Activated T-cell treated with anti-CD3 and anti-CD28 coated beads for 4 hours (primary cell): ENCODE results near the gene FOS.
"Not testable (repeated sequence)": the region's sequence is repeated elsewhere in the genome, so short reads cannot be mapped to it uniquely, and the experiment has no call there.

Experiments used
- DNase-seq: peaks from one replicate; pipeline ENCODE4 v3.0.0-alpha.2; 2020

Gene FOS

GRCh38 chr14:75278422-75279152 lies at the start of gene FOS:
Gene FOS (plus strand): TSS chr14:75278828. CDS start chr14:75278983, 155 bp downstream.
- peak; percentile 89 for DNase-seq

- DNase-seq = no peak
Observed at GRCh38 chr14:75229661-75230139, 48.9 kb upstream of the FOS start.

- DNase-seq = peak; percentile 19
Observed at GRCh38 chr14:75230140-75230792, 48.4 kb upstream of the FOS start.

- no peak for DNase-seq
Observed at GRCh38 chr14:75231320-75231719, 47.3 kb upstream of the FOS start.

GRCh38 chr14:75232191-75232590 lies 46.4 kb upstream of the FOS start:
- DNase-seq = no peak

DNA sequence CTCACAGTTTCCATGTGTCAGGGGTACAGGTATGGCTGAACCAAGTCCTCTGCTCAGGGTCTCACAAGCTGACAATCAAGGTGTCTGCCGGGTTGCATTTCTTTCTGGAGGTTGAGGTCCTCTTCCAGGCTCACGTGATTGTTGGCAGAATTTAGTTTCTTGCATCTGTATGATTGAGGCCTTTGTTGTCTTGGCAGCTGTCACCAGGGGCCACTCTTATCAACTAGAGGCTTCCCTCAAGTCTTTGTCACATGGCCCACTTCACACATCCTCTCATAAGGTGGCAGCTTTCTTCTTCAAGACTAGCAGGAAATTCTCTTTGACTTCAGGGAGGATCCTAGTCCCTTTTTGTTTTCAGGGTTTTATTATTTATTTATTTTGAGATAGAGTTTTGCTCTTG lies 46.0 kb upstream of the FOS start:
- DNase-seq = peak; percentile 19

- no peak for DNase-seq
Observed at GRCh38 chr14:75234173-75235115, 44.2 kb upstream of the FOS start.

DNA sequence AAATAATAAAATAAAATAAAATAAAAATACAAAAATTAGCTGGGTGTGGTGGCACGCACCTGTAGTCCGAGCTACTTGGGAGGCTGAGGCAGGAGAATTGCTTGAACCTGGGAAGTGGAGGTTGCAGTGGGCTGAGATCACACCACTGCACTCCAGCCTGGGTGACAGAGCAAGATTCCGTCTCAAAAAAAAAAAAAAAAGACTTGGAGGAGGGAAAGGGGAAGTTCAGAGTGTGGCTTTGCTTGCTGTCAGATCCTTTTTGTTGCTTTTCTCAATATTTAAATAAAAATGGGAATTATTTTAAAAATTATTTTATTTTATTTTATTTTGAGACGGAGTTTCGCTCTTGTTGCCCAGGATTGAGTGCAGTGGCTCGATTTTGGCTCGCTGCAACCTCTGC lies 43.4 kb upstream of the FOS start:
- DNase-seq = not testable (repeated sequence)

GRCh38 chr14:75236467-75236866 lies 42.2 kb upstream of the FOS start:
- DNase-seq = no peak

- DNase-seq = no peak
Observed at GRCh38 chr14:75236901-75237419, 41.7 kb upstream of the FOS start.

DNA sequence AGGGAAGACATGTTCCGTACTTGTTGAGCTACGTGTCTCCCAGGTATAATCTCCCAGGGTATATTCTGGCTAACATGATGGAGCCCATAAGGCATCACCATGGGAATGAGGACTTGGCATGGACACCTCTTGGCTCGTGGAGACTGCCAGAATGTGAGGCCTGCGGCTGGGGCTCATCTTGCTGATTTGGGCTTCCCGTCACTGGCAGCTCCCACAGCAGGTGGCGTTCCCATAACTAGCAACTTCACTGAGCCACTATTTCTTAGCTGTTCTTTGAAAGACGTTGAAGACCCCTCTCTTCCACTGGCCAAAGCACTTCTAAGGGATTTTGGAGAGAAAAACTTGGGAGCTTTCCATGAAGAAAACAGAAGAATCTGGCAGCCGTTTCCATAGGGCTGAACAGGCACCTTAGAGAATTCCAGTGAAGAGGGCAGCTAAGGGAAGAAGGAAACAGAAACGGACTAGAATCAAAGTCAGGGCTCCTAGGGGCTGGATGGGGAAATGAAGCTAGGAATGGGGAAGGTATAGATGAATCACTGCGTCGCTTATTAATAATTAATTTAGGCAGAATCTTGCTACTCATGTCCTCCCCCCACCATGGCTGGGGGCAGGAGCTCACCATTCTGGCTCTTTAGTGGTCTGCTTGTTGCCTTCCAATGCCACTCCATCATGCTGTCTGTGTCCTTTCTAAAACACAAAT lies 39.7 kb upstream of the FOS start:
- no peak for DNase-seq

DNA sequence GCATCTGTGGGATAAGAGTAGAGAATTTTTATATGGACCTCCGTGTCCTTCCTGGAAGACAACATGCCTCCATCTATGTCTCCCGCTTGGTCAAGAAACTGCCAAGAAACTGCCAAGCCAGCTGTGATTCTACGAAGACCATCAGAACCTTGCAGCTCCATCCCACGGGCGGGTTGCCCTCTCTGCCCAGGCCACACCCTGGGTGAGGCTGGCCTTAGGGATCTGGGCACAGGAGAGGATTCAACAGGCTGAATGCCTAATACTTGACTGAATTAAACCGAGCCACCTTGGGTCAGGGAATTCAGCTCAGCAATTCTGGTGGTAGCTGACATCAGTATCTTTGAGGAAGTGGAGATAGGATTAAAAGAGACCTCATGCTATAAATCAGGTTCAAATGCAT lies 37.8 kb upstream of the FOS start:
- no peak for DNase-seq

DNA sequence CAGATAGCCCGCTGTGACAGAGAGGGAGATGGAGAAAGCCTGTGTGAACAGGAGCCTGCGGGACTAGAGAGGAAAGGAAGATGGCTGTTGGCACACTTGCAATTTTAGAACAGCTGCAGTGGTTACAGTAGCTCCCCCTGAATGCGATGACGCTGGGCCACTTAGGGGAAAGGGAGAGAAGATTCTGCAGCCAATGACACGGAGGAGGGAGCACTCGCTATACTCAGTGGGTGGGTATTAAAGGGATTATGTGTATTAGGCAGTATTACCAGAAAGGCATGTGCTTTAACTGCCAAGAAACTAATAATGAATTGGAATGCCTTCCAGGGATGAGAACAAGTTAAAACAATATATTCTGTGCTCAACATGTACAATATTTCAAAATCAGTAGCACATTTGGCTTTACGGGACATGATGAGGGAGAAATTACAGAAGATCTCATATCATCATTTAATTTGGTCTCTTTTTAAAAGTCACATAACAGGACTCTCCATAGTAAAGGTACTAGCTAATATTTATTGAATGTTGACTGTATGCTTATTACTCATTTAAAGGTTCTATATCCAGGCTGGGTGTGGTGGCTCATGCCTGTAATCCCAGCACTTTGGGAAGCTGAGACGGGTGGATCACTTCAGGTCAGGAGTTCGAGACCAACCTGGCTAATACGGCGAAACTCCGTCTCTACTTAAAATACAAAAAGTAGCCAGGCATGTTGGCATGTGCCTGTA lies 35.9 kb upstream of the FOS start:
- DNase-seq = no peak

DNA sequence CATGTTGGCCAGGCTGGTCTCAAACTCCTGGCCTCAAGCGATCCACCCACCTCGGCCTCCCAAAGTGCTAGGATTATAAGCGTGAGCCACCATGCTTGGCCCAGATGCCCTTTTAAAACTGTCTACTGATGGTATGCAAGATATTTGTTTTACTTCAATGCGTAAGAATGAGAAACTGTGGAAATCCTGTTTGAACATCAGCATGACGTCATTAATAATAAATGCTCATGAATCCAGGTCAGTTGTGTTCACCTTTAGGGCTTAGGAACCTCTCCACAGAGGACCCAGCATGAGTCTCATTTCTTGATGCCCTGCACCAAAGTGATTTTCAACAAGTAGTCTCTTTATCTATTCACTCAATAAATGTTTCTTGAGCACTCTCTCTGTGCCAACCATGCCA lies 34.5 kb upstream of the FOS start:
- no peak for DNase-seq

- DNase-seq = no peak
Observed at GRCh38 chr14:75246546-75247285, 31.9 kb upstream of the FOS start.

DNA sequence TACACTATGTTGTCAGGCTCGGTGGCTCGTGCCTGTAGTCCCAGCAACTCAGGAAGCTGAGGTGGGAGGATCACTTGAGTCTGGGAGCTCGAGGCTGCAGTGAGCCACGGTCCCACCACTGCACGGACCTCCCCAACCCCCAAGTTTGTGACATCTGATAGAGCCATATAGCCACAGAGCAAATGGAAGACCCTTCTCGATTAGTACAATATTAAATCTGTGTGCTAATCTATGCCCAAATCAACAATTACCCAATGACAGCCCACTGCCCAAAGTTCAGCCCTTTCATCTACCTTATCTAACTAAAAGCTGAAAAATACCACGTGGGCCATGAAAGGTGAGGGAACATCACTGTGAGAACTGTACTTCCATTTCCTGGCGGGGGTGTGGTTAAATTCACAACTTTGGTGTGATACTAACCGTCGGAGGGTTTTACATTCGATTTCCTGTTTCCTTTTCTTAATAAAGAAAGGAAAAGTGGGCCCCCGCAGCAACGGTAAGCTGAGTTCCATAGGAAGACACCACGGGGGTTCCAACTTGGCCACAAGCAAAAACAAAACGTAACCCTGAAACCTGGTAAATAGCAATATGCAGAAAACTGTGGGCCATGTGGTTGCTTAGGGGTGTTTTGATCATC lies 31.2 kb upstream of the FOS start:
- DNase-seq = peak; percentile 49

GRCh38 chr14:75247939-75248338 lies 30.7 kb upstream of the FOS start:
- no peak for DNase-seq

GRCh38 chr14:75249251-75249957 lies 29.2 kb upstream of the FOS start:
- DNase-seq = peak; percentile 62

- no peak for DNase-seq
Observed at GRCh38 chr14:75249958-75250336, 28.7 kb upstream of the FOS start.

- no peak for DNase-seq
Observed at GRCh38 chr14:75250800-75251199, 27.8 kb upstream of the FOS start.
